Esophagus squamous epithelium (tissue), 4 donors: ENCODE data around the gene SERPINC1.

Source experiments
- POLR2A ChIP-seq, 4 donors: fragments of 450-650 bp; IDR thresholded peaks; one replicate each; pipeline ENCODE4 v1.6.1; 2017; ENCODE audit warnings: antibody characterized with exemption in 4 of 4, mild to moderate bottlenecking in 4 of 4, moderate library complexity in 3 of 4
- TF ChIP-seq, protein P1 (sequence below), 6 experiments: fragments of 450-650 bp in 4 of 6; fragments of 200-600 bp in 2 of 6; sonication (generic) in 2 of 6; IDR thresholded peaks; one replicate each; pipeline ENCODE4 v1.5.1; 2016 to 2019; ENCODE audit warnings: antibody characterized with exemption in 6 of 6, mild to moderate bottlenecking in 4 of 6, moderate library complexity in 4 of 6

DNA sequence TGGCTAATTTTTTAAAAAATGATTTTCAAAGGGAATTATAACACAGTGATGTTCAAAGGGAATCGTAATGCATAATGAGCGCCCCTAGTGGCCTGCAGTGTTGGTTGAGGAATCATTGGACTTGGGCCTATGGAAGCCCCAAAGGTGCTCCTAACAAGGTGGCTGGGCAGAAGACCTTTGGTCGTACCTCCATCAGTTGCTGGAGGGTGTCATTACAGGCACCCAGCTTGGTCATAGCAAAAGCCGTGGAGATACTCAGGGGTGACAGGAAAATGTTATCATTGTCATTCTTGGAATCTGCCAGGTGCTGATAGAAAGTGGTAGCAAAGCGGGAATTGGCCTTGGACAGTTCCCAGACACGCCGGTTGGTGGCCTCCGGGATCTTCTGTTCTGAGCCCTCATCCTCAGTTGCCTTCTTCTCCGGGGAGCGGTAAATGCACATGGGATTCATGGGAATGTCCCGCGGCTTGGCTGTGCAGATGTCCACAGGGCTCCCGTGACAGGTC, 2.7 kb downstream of the SERPINC1 start:
- TF ChIP-seq, protein P1, sequence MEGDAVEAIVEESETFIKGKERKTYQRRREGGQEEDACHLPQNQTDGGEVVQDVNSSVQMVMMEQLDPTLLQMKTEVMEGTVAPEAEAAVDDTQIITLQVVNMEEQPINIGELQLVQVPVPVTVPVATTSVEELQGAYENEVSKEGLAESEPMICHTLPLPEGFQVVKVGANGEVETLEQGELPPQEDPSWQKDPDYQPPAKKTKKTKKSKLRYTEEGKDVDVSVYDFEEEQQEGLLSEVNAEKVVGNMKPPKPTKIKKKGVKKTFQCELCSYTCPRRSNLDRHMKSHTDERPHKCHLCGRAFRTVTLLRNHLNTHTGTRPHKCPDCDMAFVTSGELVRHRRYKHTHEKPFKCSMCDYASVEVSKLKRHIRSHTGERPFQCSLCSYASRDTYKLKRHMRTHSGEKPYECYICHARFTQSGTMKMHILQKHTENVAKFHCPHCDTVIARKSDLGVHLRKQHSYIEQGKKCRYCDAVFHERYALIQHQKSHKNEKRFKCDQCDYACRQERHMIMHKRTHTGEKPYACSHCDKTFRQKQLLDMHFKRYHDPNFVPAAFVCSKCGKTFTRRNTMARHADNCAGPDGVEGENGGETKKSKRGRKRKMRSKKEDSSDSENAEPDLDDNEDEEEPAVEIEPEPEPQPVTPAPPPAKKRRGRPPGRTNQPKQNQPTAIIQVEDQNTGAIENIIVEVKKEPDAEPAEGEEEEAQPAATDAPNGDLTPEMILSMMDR (IDR thresholded peaks at IDR 0.05), result peak in 3 of 6 experiments; percentile 16 to 52 (median 35)
- TF ChIP-seq POLR2A (IDR thresholded peaks at IDR 0.05), result no peak
